ENCODE results near the gene PLVAP. TPM values are rescaled to one million over a fixed set of nuclear protein-coding genes. Genes with fewer than 3 reads are reported as not detected.
A peak's percentile ranks its signal among the peaks of the same experiment; 100 is the strongest.

The PLVAP gene
- total and polyA plus RNA-seq, 9 of the 15 experiments (the other 6 are each of a cell fraction or from before 2014, with no cell fraction given): 0.09 to 0.84 (median 0.51) TPM; not detected in 4

GRCh38 chr19:17318966-17319365, 58.2 kb downstream of the PLVAP start:
- BruUV-seq (replicated peaks): no TSS peak
- intact Hi-C loops (cut with micrococcal nuclease): no loop called here
- no peak overlapping the region for H3K27ac ChIP-seq (ENCODE audit: extremely low read depth, low read depth, low read length)
- ATAC-seq (no peak), FAIRE-seq (no peak), DNase-seq (ENCODE audit: extremely low read depth in 1 of 4, low spot score in 3 of 4) (no peak)
- no peak overlapping the region for H3K9ac ChIP-seq (ENCODE audit: insufficient read depth in 1 of 2, low read depth in 2 of 2, low read length in 2 of 2)
- H3K9me3 ChIP-seq (replicated peaks; ENCODE audit: control insufficient read depth, insufficient read depth, low read depth, low read length): no peaks in the 10 kb centered on the region
- in situ Hi-C loops (cut with MboI): no loop called here
- no peaks in the 10 kb centered on the region for H4K20me1 ChIP-seq (replicated peaks; ENCODE audit: control insufficient read depth, insufficient read depth, low read length)
- H3K79me2 ChIP-seq (ENCODE audit: control insufficient read depth, insufficient read depth, low read length): no peaks in the 10 kb centered on the region; the same call in 2 of the 3 replicates
- ChIA-PET POLR2A (interaction anchor here (0.7 to 2.4 kb wide), 2 partner anchors 8 to 73 kb away, joined by 3 to 9 read pairs; no protein-coding TSS in a partner anchor), CTCF (ENCODE audit: low intra/inter-chr PET ratio) (no interaction called here)
- no peak overlapping the region for H3K4me2 ChIP-seq (ENCODE audit: insufficient read depth, low read length)
- no peak overlapping the region for H3K4me3 ChIP-seq
- no peak for TF ChIP-seq KAT8 (IDR thresholded peaks at IDR 0.05; ENCODE audit: low read depth)
- no peak for TF ChIP-seq MYC (IDR thresholded peaks at IDR 0.05; ENCODE audit: low read depth, low read length)
- no peak for TF ChIP-seq MYC (CRISPR knock-in tag; IDR thresholded peaks at IDR 0.05; ENCODE audit: borderline replicate concordance, low read depth)
- no peak for TF ChIP-seq NRF1 (conservative IDR thresholded peaks at IDR 0.05 in 1 of 2, IDR thresholded peaks at IDR 0.05 in 1 of 2)
- TF ChIP-seq ZBTB11 (CRISPR knock-in tag; IDR thresholded peaks at IDR 0.05): no peak
- no peak for TF ChIP-seq PHF8 (IDR thresholded peaks at IDR 0.05; ENCODE audit: borderline replicate concordance, low read length)
- 0 out of 2 replicates have a peak, but pooled peaks have one; percentile 22 for TF ChIP-seq RBFOX2 (IDR thresholded peaks at IDR 0.05; ENCODE audit: low read depth, low read length)
- TF ChIP-seq MBD2 (IDR thresholded peaks at IDR 0.05; ENCODE audit: borderline replicate concordance, low read depth): no peak
- H3K4me1 ChIP-seq (replicated peaks in 1 of 2; ENCODE audit: control insufficient read depth in 2 of 2, insufficient read depth in 2 of 2, low read length in 2 of 2): peaks cover 5 to 32% of the 10 kb centered on the region in 2 experiments; a peak in 4 of 5 replicates
- H3K9me1 ChIP-seq (ENCODE audit: control insufficient read depth, insufficient read depth, low read length): no peaks in the 10 kb centered on the region
- peaks cover 61% of the 10 kb centered on the region for H3K36me3 ChIP-seq (ENCODE audit: control insufficient read depth, insufficient read depth, low read length)
- H3K27me3 ChIP-seq (ENCODE audit: control insufficient read depth in 2 of 2, insufficient read depth in 2 of 2, low read length in 2 of 2): no peaks in the 10 kb centered on the region
- no peak overlapping the region for H2AFZ ChIP-seq (ENCODE audit: low read depth, low read length)
- 85% methylated on average over 6 of the region's 6 CpGs for WGBS (ENCODE audit: insufficient coverage, low coverage, missing lambda C conversion rate)

Measured in K562 (cell line).